Adipose tissue (tissue), 3 donors: ENCODE data around the gene FGGY. TPM values are rescaled to one million over a fixed set of nuclear protein-coding genes. Genes with fewer than 3 reads are reported as not detected.
"Not testable (repeated sequence)": the region's sequence is repeated elsewhere in the genome, so short reads cannot be mapped to it uniquely, and the experiment has no call there.

Experiments used
- H3K27ac ChIP-seq: one replicate; pipeline ENCODE4 v1.5.1; 2013; ENCODE audit warnings: low read depth, low read length
- WGBS, 3 donors: extraction: QIAGEN DNeasy Blood & Tissue Kit; methylation state at CpG; one replicate each; pipeline ENCODE4 v1.1.7; 2013; 5-methylcytosine and 5-hydroxymethylcytosine counted together
- polyA plus RNA-seq, 3 donors: library from polyadenylated mRNA; stranded (reverse); fragments of 200-250 nt; gene quantifications; one replicate each; pipeline ENCODE4 v1.2.3, GENCODE V29; 2013
- donor health status: healthy with polysubstance abuse.
- donor health status: Bipolar disorder and iron deficiency.
- donor health status: healthy.

Gene FGGY
- polyA plus RNA-seq, 3 donors, result 6.3 to 13.4 (median 12.8) TPM

DNA sequence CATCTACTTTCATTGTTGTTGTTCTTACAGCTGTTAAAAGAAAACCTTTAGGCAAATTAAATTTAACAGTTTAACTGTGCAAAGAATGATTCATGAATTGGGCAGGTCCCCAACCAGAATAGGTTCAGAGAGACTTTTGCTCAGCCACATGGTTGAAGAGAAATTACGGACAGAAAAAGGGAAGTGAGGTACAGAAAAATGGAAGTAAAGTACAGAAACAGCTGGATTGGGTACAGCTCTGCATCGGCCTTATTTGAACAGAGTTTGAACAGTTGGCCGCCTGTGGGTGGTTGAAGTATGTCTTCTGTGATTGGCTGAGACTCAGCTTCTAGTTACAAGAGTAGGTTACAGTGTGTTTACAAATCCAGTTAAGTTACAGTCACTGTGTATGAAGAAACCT is 210.1 kb downstream of the FGGY start:
- WGBS, 3 donors, result 35 to 57% (median 37%) methylated on average over 3 of the region's 3 CpGs
- H3K27ac ChIP-seq, result no peak overlapping the region

GRCh38 chr1:59509341-59509875 is 212.5 kb downstream of the FGGY start:
- H3K27ac ChIP-seq, result no peak overlapping the region
- 70 to 93% (median 88%) methylated on average over 3 of the region's 3 CpGs for WGBS, 3 donors

DNA sequence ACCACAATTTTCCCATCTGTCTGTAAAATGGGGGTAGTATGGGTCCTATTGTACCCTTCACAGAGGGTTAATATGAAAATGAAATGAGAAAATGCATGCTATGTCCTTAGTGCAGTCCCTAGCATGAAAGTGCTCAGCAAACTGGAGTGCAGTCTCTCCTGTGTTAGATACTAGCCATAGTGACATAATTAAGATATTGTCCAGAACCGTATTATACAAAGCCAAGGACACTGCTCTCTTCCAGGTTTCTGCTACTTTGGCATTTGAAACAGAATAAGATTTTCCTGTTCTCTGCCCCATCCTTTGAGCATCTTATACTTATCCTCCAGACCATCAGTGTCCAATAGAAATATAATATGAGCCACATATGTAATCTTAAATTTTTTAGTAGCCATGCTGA is 213.4 kb downstream of the FGGY start:
- no peak overlapping the region for H3K27ac ChIP-seq
- WGBS, 3 donors, result 64 to 84% (median 83%) methylated on average over 1 of the region's 1 CpG

- WGBS, 3 donors, result 84 to 92% (median 90%) methylated on average over 7 of the region's 7 CpGs
- H3K27ac ChIP-seq, result no peak overlapping the region
Observed at GRCh38 chr1:59511476-59512465, 214.9 kb downstream of the FGGY start.

GRCh38 chr1:59512702-59513101 is 215.8 kb downstream of the FGGY start:
- WGBS, 3 donors, result 57 to 86% (median 62%) methylated on average over 1 of the region's 1 CpG

DNA sequence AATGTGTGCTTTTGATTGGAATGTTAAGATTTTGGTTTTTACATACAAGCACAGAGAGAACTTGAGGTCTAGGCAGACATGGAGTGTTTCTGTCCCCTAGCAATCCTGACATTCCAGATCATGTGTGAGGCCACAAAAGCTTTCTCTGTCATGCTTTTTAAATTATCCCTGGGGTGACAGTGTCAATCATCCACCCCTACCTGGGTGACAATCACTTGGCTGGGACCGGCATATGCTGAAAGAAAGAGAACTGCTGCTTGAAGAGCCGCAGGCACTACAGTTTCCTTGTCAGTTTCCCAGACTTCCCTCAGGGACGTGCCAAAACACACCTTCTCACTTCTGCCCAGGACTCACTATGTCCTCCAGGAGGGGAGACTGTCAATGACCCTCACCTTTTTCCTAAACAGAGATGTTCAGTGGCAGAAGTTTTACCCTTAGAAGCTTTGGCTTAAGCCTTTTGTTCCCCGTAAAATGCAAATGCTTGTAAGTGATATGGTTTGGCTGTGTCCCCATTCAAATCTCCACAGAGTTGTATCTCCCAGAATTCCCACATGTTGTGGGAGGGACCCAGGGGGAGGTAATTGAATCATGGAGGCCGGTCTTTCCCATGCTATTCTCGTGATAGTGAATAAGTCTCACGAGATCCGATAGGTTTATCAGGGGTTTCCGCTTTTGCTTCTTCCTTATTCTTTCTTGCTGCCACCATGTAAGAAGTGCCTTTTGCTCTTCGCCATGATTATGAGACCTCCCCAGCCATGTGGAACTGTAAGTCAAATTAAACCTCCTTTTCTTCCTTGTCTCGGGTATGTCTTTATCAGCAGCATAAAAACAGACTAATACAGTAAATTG is 217.4 kb downstream of the FGGY start:
- H3K27ac ChIP-seq, result no peak overlapping the region
- WGBS, 3 donors, result 94 to 96% (median 95%) methylated on average over 11 of the region's 11 CpGs

More at GRCh38 chr1:59512702-59513101, 215.8 kb downstream of the FGGY start:
- H3K27ac ChIP-seq, result no peak overlapping the region

- H3K27ac ChIP-seq, result peak overlapping the region; percentile 0
Observed at GRCh38 chr1:59516881-59517280, 220.0 kb downstream of the FGGY start.

DNA sequence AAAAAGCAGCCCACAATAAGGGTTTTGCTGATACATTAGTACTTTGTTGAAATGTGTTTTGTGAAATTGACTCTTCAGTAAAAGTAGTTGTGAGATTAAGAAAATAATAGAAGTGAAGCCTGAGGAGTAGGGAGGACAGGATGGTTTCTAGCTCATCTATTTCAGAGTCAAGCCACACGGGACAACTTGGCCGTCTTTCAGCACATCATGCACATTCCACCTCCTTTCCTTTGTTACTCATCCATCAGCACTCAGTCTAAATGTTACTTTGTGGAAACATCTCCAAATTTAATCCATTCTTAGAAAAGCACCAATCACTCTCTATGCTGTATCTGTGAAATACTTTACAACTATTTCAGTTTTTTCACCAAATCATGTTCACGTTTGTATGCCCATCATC is 223.3 kb downstream of the FGGY start:
- WGBS, 3 donors, result 61 to 81% (median 80%) methylated on average over 3 of the region's 3 CpGs
- no peak overlapping the region for H3K27ac ChIP-seq

DNA sequence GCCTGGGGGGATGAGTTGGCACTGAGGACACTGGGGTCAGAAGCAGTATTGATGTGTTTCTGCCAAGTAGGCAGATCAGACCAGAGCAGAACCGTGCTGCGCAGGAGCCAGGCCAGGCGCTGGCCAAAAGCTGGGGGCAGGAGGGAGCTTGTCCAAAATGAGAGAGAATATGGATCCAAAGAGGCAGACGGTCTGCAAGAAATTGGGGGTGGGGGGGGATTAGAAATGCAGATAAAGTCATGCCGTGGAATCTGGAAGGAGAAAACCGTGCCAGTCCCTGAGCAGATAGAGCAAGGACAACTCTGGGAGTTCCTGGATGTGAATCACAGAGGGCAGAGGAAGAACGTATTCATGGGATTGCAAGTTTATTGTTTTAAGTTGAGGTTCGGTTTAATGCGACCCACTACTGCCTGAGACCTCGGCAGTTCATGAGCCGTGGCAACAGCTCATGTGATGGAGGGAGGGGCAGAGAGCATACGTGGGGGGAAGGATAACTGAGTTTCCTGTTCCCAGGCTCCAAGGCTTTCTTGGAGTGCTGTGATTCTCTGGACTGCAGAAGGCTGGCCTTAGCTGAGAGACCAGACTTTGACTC is 224.0 kb downstream of the FGGY start:
- H3K27ac ChIP-seq, result no peak overlapping the region

GRCh38 chr1:59521456-59521855 is 224.6 kb downstream of the FGGY start:
- WGBS, 3 donors, result 83 to 88% (median 88%) methylated on average over 2 of the region's 2 CpGs
- no peak overlapping the region for H3K27ac ChIP-seq

More for the DNA sequence above, 224.0 kb downstream of the FGGY start:
- WGBS, 3 donors, result 56 to 82% (median 59%) methylated on average over 12 of the region's 12 CpGs

DNA sequence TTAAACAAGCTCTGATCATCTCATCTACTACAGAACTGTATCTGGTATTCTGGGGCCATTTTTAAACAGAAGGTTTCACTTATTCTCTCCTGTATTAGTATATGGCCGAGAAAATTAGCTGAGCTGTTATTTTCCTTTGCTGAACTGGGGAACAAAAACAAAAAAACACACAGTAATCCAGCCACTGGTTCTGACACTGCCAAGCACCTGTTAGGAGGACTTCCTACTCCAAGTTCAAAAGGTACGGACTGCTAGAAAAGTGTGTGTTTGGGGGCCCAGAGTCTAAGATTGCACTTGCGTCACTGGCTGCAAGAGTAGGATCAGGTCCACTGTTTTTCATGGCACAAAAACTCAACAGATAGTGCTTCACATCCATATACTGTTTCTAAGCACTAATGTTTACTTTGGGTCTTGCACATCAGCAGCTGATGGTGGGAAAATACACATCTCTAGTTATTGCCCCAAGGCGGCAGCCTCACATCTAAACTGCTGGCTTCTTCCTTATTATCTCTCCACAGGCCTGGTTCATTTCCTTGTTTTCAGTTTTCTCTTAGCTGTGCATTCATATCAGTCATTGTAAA is 226.1 kb downstream of the FGGY start:
- 91 to 94% (median 93%) methylated on average over 4 of the region's 4 CpGs for WGBS, 3 donors
- H3K27ac ChIP-seq, result no peak overlapping the region

GRCh38 chr1:59523745-59524450 is 227.0 kb downstream of the FGGY start:
- 94 to 99% (median 98%) methylated on average over 12 of the region's 12 CpGs for WGBS, 3 donors
- H3K27ac ChIP-seq, result no peak overlapping the region

DNA sequence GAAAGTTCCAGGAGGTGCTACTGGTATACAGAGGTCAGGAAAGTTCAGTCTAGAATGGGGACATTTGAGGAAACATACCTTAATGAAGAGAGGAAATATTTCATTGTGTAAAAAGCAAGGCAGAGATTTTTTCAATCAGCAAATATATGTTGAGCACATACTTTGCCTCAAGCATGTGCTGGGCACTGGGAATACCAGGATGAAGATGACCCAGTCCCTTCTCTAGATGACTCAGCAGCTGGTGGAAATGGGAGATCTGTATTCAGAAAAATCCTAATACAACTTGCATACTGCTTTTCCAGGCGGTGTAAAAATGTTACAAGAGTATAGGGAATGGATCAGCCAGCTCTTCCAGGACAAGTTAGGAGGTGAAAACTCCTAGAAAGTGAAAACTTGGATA is 229.3 kb downstream of the FGGY start:
- WGBS, 3 donors, result 88 to 95% (median 94%) methylated on average over 1 of the region's 1 CpG

DNA sequence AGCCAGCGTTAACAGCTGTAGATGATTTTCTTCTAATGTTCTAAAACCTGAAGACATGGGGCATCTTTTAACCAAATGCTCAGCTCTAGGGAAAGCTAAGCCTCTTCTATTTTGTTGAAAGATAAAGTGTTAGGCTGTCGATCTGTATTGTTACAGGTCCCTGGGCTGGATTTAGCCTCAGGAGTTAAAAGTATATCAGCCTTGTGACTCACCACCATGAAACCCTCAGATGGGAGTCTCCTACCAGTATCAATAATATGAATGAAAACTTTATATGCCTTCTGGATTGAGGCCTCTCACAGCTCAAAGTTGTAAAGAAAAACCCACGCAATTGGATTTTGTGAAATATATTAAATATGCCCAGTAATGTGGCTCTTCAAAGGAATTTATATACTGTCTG is 231.6 kb downstream of the FGGY start:
- no peak overlapping the region for H3K27ac ChIP-seq
- 97% methylated on average over 3 of the region's 3 CpGs for WGBS, 3 donors

More for the DNA sequence above, 229.3 kb downstream of the FGGY start:
- no peak overlapping the region for H3K27ac ChIP-seq

GRCh38 chr1:59528900-59529299 is 232.0 kb downstream of the FGGY start:
- WGBS, 3 donors, result 95 to 99% (median 97%) methylated on average over 2 of the region's 2 CpGs
- H3K27ac ChIP-seq, result no peak overlapping the region

- no peak overlapping the region for H3K27ac ChIP-seq
- 95 to 97% (median 97%) methylated on average over 3 of the region's 3 CpGs for WGBS, 3 donors
Observed at GRCh38 chr1:59530119-59530518, 233.2 kb downstream of the FGGY start.

GRCh38 chr1:59532102-59532501 is 235.2 kb downstream of the FGGY start:
- H3K27ac ChIP-seq, result no peak overlapping the region

DNA sequence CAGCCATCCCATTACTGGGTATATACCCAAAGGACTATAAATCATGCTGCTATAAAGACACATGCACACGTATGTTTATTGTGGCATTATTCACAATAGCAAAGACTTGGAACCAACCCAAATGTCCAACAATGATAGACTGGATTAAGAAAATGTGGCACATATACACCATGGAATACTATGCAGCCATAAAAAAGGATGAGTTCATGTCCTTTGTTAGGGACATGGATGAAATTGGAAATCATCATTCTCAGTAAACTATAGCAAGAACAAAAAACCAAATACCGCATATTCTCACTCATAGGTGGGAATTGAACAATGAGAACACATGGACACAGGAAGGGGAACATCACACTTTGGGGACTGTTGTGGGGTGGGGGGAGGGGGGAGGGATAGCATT is 241.6 kb downstream of the FGGY start:
- WGBS, 3 donors, result 100% methylated on average over 1 of the region's 2 CpGs
- H3K27ac ChIP-seq, result not testable (repeated sequence)
